SK-N-SH treated with all-trans-retinoic acid at 6 μM for 48 hours (cell line): ENCODE measurements around the gene MAPRE2.

Experiments
- BACH2 ChIP-seq: fragments of 250-450 bp; sonication (Bioruptor Pico); IDR thresholded peaks from 2 replicates; pipeline ENCODE4 v1.9.0; 2021; ENCODE audit warnings: mild to moderate bottlenecking, borderline replicate concordance
- OSR1 ChIP-seq: fragments of 250-450 bp; sonication (Bioruptor Pico); IDR thresholded peaks from 2 replicates; pipeline ENCODE4 v1.8.0; 2022; ENCODE audit warnings: moderate library complexity, mild to moderate bottlenecking, inconsistent platforms
- PPARA ChIP-seq: fragments of 250-450 bp; sonication (Bioruptor Pico); IDR thresholded peaks from 2 replicates; pipeline ENCODE4 v1.5.0; 2020; ENCODE audit warnings: mild to moderate bottlenecking, borderline replicate concordance
- RARB ChIP-seq: fragments of 250-450 bp; sonication (Bioruptor Pico); IDR thresholded peaks from 2 replicates; pipeline ENCODE4 v1.8.0; 2021; ENCODE audit warnings: mild to moderate bottlenecking, moderate library complexity
- TOX ChIP-seq: fragments of 250-450 bp; sonication (Bioruptor Pico); IDR thresholded peaks from 2 replicates; pipeline ENCODE4 v1.8.0; 2021; ENCODE audit warnings: mild to moderate bottlenecking, moderate library complexity, borderline replicate concordance
- ZFP3 ChIP-seq: fragments of 250-450 bp; sonication (Bioruptor Pico); IDR thresholded peaks from 2 replicates; pipeline ENCODE4 v1.5.0; 2020; ENCODE audit warnings: mild to moderate bottlenecking, moderate library complexity
- ZFP30 ChIP-seq: fragments of 450-650 bp; formaldehyde crosslinking; IDR thresholded peaks from 2 replicates; pipeline ENCODE4 v1.5.0; 2022; ENCODE audit warnings: mild to moderate bottlenecking, moderate library complexity
- TF ChIP-seq, protein P1 (sequence below): fragments of 250-450 bp; sonication (Bioruptor Pico); IDR thresholded peaks from 2 replicates; pipeline ENCODE4 v1.5.0; 2020; ENCODE audit warnings: mild to moderate bottlenecking, moderate library complexity
- TF ChIP-seq, protein P2 (sequence below): fragments of 250-450 bp; sonication (Bioruptor Pico); IDR thresholded peaks from 2 replicates; pipeline ENCODE4 v1.5.1; 2021; ENCODE audit warnings: mild to moderate bottlenecking, moderate library complexity
- TF ChIP-seq, protein P3 (sequence below): fragments of 250-450 bp; sonication (Bioruptor Pico); IDR thresholded peaks from 2 replicates; pipeline ENCODE4 v1.5.1; 2020; ENCODE audit warnings: low read depth, mild to moderate bottlenecking, moderate library complexity
- TF ChIP-seq, protein P4 (sequence below): fragments of 250-450 bp; sonication (Bioruptor Pico); IDR thresholded peaks from 2 replicates; pipeline ENCODE4 v1.8.0; 2020; ENCODE audit warnings: mild to moderate bottlenecking, moderate library complexity, borderline replicate concordance

DNA sequence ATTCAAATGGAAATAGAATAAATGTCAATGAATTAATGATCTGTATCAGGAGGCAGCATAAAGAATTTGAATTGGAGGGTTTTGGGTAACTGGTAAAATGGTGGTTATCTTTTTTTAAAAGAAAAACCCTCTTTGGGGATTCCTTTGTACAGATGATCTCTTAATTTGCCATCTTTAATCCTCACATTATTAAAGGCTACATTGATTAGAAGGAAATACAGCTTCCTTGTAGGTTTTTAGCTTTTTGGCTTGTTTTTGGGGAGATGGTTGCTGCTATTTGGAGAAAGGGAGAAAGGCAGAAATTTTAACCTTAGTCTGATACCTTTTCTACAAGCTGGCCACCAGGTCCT is 600 bp upstream of the MAPRE2 start:
- TF ChIP-seq TOX (no peak), ZFP3 (CRISPR knock-in tag) (no peak), ZFP30 (CRISPR knock-in tag) (no peak), OSR1 (no peak), BACH2 (CRISPR knock-in tag) (no peak), RARB (CRISPR knock-in tag) (no peak), PPARA (CRISPR knock-in tag) (no peak)
- TF ChIP-seq, protein P1, sequence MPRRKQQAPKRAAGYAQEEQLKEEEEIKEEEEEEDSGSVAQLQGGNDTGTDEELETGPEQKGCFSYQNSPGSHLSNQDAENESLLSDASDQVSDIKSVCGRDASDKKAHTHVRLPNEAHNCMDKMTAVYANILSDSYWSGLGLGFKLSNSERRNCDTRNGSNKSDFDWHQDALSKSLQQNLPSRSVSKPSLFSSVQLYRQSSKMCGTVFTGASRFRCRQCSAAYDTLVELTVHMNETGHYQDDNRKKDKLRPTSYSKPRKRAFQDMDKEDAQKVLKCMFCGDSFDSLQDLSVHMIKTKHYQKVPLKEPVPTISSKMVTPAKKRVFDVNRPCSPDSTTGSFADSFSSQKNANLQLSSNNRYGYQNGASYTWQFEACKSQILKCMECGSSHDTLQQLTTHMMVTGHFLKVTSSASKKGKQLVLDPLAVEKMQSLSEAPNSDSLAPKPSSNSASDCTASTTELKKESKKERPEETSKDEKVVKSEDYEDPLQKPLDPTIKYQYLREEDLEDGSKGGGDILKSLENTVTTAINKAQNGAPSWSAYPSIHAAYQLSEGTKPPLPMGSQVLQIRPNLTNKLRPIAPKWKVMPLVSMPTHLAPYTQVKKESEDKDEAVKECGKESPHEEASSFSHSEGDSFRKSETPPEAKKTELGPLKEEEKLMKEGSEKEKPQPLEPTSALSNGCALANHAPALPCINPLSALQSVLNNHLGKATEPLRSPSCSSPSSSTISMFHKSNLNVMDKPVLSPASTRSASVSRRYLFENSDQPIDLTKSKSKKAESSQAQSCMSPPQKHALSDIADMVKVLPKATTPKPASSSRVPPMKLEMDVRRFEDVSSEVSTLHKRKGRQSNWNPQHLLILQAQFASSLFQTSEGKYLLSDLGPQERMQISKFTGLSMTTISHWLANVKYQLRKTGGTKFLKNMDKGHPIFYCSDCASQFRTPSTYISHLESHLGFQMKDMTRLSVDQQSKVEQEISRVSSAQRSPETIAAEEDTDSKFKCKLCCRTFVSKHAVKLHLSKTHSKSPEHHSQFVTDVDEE (CRISPR knock-in tag), result no peak
- TF ChIP-seq, protein P2, sequence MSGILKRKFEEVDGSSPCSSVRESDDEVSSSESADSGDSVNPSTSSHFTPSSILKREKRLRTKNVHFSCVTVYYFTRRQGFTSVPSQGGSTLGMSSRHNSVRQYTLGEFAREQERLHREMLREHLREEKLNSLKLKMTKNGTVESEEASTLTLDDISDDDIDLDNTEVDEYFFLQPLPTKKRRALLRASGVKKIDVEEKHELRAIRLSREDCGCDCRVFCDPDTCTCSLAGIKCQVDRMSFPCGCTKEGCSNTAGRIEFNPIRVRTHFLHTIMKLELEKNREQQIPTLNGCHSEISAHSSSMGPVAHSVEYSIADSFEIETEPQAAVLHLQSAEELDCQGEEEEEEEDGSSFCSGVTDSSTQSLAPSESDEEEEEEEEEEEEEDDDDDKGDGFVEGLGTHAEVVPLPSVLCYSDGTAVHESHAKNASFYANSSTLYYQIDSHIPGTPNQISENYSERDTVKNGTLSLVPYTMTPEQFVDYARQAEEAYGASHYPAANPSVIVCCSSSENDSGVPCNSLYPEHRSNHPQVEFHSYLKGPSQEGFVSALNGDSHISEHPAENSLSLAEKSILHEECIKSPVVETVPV (CRISPR knock-in tag), result no peak
- TF ChIP-seq, protein P3, sequence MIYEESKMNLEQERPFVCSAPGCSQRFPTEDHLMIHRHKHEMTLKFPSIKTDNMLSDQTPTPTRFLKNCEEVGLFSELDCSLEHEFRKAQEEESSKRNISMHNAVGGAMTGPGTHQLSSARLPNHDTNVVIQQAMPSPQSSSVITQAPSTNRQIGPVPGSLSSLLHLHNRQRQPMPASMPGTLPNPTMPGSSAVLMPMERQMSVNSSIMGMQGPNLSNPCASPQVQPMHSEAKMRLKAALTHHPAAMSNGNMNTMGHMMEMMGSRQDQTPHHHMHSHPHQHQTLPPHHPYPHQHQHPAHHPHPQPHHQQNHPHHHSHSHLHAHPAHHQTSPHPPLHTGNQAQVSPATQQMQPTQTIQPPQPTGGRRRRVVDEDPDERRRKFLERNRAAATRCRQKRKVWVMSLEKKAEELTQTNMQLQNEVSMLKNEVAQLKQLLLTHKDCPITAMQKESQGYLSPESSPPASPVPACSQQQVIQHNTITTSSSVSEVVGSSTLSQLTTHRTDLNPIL (CRISPR knock-in tag), result no peak
- TF ChIP-seq, protein P4, sequence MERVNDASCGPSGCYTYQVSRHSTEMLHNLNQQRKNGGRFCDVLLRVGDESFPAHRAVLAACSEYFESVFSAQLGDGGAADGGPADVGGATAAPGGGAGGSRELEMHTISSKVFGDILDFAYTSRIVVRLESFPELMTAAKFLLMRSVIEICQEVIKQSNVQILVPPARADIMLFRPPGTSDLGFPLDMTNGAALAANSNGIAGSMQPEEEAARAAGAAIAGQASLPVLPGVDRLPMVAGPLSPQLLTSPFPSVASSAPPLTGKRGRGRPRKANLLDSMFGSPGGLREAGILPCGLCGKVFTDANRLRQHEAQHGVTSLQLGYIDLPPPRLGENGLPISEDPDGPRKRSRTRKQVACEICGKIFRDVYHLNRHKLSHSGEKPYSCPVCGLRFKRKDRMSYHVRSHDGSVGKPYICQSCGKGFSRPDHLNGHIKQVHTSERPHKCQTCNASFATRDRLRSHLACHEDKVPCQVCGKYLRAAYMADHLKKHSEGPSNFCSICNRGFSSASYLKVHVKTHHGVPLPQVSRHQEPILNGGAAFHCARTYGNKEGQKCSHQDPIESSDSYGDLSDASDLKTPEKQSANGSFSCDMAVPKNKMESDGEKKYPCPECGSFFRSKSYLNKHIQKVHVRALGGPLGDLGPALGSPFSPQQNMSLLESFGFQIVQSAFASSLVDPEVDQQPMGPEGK (CRISPR knock-in tag), result no peak
